Measurements from ENCODE around the gene GTF2H1.
"Not testable (repeated sequence)": the region's sequence is repeated elsewhere in the genome, so short reads cannot be mapped to it uniquely, and the experiment has no call there.

GTF2H1 gene

DNA sequence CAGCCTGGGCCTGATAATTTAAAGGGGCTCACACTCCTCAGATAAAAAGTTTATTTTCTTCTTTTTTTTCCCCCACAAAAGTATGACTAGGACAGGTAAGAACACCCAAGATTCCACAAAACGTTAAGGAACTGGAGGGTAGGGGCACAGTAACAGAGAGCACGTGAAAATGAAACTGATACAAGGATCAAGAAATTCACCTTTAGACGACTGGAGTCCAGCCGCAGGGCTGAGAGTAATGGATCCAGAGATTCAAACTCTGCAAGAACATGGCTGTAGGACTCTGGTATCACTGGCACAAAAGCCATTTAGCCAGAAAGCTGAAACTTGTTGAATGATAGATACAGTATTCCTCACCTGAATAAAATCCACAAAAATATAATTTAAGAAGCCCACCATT, 4.8 kb upstream of the GTF2H1 start:
- no peak overlapping the region for H3K4me3 ChIP-seq (ENCODE audit: control insufficient read depth, low read depth, low read length)

GRCh38 chr11:18319914-18320313, 2.5 kb upstream of the GTF2H1 start:
- DNase-seq (ENCODE audit: low read depth), result no peak
- no peak overlapping the region for H3K4me3 ChIP-seq (ENCODE audit: control insufficient read depth, low read depth, low read length)

More for the DNA sequence above, 4.8 kb upstream of the GTF2H1 start:
- no peak for DNase-seq (ENCODE audit: low read depth)
- TF ChIP-seq, protein P1, sequence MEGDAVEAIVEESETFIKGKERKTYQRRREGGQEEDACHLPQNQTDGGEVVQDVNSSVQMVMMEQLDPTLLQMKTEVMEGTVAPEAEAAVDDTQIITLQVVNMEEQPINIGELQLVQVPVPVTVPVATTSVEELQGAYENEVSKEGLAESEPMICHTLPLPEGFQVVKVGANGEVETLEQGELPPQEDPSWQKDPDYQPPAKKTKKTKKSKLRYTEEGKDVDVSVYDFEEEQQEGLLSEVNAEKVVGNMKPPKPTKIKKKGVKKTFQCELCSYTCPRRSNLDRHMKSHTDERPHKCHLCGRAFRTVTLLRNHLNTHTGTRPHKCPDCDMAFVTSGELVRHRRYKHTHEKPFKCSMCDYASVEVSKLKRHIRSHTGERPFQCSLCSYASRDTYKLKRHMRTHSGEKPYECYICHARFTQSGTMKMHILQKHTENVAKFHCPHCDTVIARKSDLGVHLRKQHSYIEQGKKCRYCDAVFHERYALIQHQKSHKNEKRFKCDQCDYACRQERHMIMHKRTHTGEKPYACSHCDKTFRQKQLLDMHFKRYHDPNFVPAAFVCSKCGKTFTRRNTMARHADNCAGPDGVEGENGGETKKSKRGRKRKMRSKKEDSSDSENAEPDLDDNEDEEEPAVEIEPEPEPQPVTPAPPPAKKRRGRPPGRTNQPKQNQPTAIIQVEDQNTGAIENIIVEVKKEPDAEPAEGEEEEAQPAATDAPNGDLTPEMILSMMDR (conservative IDR thresholded peaks at IDR 0.05; ENCODE audit: control insufficient read depth, insufficient read depth, low read depth, low read length), result no peak

DNA sequence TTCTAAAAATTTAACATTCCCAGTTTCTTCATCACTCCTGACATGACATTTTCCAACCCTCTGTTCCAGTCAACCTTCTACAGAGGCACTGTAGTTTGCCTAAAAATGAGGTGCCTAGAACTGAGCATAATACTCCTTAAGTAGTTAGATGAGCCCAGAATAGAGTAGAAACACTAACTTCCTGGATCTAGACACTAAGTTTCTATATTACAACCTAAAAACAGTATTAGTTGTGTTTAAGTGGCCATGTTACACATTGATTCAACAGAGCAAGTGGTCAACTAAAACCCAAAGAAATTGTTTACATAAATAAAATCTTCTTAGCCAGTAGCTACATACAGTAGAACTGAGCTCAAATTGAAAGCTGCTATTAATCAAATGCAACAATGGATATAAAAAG, 1.8 kb upstream of the GTF2H1 start:
- no peak for DNase-seq (ENCODE audit: low read depth)
- H3K4me3 ChIP-seq (ENCODE audit: control insufficient read depth, low read depth, low read length), result no peak overlapping the region
- TF ChIP-seq, protein P1 (conservative IDR thresholded peaks at IDR 0.05; ENCODE audit: control insufficient read depth, insufficient read depth, low read depth, low read length), result no peak

More at GRCh38 chr11:18319914-18320313, 2.5 kb upstream of the GTF2H1 start:
- TF ChIP-seq, protein P1 (conservative IDR thresholded peaks at IDR 0.05; ENCODE audit: control insufficient read depth, insufficient read depth, low read depth, low read length), result no peak

DNA sequence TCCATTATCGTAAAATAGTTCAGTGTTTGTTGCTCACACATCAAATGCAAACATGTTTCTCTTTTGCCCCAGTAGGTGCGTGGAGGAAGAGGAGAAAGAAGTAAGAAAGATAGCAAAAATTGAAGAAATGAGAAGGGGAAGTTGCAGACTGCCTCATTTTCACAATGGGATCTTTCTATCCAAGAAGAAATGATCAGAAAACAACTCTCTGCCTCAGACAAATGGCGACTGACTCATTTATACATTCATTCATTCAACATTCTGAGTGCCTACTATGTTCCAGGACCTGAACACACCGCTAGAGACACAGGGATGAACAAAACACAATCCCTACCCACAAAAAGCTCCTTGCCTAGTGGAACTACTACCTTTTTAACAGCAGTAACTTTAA, 794 bp upstream of the GTF2H1 start:
- TF ChIP-seq, protein P1 (conservative IDR thresholded peaks at IDR 0.05; ENCODE audit: control insufficient read depth, insufficient read depth, low read depth, low read length), result no peak
- DNase-seq (ENCODE audit: low read depth), result no peak

DNA sequence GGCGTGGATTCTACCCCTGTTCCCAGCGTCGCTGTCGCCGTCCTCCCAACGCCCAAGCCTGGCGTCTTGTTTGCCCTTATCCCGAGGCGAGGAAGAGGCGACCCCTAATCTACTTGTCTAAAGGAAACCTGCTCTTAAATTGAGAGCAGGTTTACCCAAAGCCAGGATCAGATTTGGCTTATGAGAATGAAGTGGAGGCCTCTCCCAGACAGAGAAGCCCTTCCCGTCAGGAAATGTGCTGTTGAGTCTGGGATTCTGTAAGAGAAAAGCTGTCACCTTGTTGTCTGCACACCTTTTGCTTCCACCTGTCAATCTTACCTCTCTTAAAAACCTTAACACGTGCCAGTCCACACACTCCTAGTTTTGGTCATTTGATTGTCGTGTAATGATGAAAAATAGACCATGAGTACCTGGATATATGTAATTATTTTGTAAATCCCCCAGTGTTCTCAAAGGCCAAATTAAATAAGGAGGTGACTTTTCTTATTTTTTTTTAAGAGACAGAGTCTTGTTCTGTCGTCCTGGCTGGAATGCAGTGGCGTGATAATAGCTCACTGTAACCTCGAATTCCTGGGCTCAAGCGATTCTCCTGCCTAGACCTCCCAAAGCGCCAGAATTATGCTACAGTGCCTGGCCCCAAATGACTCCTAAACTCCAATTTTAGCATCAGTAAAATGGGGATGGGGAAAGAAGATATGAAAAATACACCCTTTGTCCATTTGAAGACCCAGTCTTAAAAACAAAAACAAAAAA, 627 bp downstream of the GTF2H1 start:
- peak overlapping the region; percentile 78 for H3K4me3 ChIP-seq (ENCODE audit: control insufficient read depth, low read depth, low read length)
- DNase-seq (ENCODE audit: low read depth), result no peak
- TF ChIP-seq, protein P1 (conservative IDR thresholded peaks at IDR 0.05; ENCODE audit: control insufficient read depth, insufficient read depth, low read depth, low read length), result no peak

More for the DNA sequence above, 794 bp upstream of the GTF2H1 start:
- peak overlapping the region; percentile 78 for H3K4me3 ChIP-seq (ENCODE audit: control insufficient read depth, low read depth, low read length)

- DNase-seq (ENCODE audit: low read depth), result not testable (repeated sequence)
- peak overlapping the region; percentile 78 for H3K4me3 ChIP-seq (ENCODE audit: control insufficient read depth, low read depth, low read length)
Measured at GRCh38 chr11:18323881-18324280, 1.5 kb downstream of the GTF2H1 start.

DNA sequence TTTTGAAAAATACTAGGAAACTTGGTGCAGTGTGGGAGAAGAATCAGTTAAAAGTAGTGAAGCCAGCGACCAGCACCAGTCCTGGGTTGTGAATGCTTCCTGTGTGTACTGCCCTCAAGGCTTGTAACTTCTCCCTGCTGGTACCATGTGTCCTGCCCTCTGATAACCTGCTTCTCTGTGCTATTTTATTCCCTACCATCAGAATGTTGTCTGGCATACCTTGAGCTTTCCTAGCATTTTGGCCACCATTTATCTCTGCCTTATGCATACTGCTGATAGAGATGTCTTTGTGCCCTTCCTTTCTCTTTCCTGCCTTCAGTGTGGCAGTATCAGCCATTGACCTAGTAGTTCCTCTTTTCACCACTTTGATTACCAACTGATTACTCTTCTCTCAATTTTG, 2.0 kb downstream of the GTF2H1 start:
- peak overlapping the region; percentile 78 for H3K4me3 ChIP-seq (ENCODE audit: control insufficient read depth, low read depth, low read length)
- TF ChIP-seq, protein P1 (conservative IDR thresholded peaks at IDR 0.05; ENCODE audit: control insufficient read depth, insufficient read depth, low read depth, low read length), result no peak
- no peak for DNase-seq (ENCODE audit: low read depth)
